ENCODE results near the gene OPA3. TPM values are rescaled to one million over a fixed set of nuclear protein-coding genes. Genes with fewer than 3 reads are reported as not detected.

OPA3 gene
- total RNA-seq, 1 experiment from 2014 or later = 10.1 TPM

- TF ChIP-seq, protein P1, sequence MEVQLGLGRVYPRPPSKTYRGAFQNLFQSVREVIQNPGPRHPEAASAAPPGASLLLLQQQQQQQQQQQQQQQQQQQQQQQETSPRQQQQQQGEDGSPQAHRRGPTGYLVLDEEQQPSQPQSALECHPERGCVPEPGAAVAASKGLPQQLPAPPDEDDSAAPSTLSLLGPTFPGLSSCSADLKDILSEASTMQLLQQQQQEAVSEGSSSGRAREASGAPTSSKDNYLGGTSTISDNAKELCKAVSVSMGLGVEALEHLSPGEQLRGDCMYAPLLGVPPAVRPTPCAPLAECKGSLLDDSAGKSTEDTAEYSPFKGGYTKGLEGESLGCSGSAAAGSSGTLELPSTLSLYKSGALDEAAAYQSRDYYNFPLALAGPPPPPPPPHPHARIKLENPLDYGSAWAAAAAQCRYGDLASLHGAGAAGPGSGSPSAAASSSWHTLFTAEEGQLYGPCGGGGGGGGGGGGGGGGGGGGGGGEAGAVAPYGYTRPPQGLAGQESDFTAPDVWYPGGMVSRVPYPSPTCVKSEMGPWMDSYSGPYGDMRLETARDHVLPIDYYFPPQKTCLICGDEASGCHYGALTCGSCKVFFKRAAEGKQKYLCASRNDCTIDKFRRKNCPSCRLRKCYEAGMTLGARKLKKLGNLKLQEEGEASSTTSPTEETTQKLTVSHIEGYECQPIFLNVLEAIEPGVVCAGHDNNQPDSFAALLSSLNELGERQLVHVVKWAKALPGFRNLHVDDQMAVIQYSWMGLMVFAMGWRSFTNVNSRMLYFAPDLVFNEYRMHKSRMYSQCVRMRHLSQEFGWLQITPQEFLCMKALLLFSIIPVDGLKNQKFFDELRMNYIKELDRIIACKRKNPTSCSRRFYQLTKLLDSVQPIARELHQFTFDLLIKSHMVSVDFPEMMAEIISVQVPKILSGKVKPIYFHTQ (CRISPR knock-in tag; IDR thresholded peaks at IDR 0.05) = no peak
- no peak for TF ChIP-seq ZNF396 (CRISPR knock-in tag; IDR thresholded peaks at IDR 0.05; ENCODE audit: borderline replicate concordance)
- TF ChIP-seq, protein P2, sequence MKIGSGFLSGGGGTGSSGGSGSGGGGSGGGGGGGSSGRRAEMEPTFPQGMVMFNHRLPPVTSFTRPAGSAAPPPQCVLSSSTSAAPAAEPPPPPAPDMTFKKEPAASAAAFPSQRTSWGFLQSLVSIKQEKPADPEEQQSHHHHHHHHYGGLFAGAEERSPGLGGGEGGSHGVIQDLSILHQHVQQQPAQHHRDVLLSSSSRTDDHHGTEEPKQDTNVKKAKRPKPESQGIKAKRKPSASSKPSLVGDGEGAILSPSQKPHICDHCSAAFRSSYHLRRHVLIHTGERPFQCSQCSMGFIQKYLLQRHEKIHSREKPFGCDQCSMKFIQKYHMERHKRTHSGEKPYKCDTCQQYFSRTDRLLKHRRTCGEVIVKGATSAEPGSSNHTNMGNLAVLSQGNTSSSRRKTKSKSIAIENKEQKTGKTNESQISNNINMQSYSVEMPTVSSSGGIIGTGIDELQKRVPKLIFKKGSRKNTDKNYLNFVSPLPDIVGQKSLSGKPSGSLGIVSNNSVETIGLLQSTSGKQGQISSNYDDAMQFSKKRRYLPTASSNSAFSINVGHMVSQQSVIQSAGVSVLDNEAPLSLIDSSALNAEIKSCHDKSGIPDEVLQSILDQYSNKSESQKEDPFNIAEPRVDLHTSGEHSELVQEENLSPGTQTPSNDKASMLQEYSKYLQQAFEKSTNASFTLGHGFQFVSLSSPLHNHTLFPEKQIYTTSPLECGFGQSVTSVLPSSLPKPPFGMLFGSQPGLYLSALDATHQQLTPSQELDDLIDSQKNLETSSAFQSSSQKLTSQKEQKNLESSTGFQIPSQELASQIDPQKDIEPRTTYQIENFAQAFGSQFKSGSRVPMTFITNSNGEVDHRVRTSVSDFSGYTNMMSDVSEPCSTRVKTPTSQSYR (CRISPR knock-in tag; IDR thresholded peaks at IDR 0.05) = no peak
Observed at GRCh38 chr19:45518469-45518826, 66.2 kb downstream of the OPA3 start (continued).

- H3K27ac Mint-ChIP-seq = no peak overlapping the region; the same call in 1 of the 2 replicates
- POLR2A ChIA-PET = no interaction called here
- DNase-seq (ENCODE audit: low spot score) (no peak), ATAC-seq (no peak)
- CTCF ChIA-PET = interaction anchor here (1.2 kb wide), 1 partner anchor 41 kb away, joined by 3 read pairs; no protein-coding TSS in a partner anchor
- H3K4me3 Mint-ChIP-seq = no peak overlapping the region
- TF ChIP-seq ZMAT4 (CRISPR knock-in tag; IDR thresholded peaks at IDR 0.05) (no peak), KAT7 (CRISPR knock-in tag; IDR thresholded peaks at IDR 0.05; ENCODE audit: borderline replicate concordance) (no peak), NFYB (CRISPR knock-in tag; conservative IDR thresholded peaks at IDR 0.05; ENCODE audit: low read depth) (no peak), ETV6 (CRISPR knock-in tag; IDR thresholded peaks at IDR 0.05) (no peak)
- TF ChIP-seq, protein P3, sequence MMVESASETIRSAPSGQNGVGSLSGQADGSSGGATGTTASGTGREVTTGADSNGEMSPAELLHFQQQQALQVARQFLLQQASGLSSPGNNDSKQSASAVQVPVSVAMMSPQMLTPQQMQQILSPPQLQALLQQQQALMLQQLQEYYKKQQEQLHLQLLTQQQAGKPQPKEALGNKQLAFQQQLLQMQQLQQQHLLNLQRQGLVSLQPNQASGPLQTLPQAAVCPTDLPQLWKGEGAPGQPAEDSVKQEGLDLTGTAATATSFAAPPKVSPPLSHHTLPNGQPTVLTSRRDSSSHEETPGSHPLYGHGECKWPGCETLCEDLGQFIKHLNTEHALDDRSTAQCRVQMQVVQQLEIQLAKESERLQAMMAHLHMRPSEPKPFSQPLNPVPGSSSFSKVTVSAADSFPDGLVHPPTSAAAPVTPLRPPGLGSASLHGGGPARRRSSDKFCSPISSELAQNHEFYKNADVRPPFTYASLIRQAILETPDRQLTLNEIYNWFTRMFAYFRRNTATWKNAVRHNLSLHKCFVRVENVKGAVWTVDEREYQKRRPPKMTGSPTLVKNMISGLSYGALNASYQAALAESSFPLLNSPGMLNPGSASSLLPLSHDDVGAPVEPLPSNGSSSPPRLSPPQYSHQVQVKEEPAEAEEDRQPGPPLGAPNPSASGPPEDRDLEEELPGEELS (CRISPR knock-in tag; IDR thresholded peaks at IDR 0.05) = no peak
- no peaks in the 10 kb centered on the region for H3K9me3 Mint-ChIP-seq
- peaks cover 9% of the 10 kb centered on the region for H3K4me1 Mint-ChIP-seq
- no peaks in the 10 kb centered on the region for H3K27me3 Mint-ChIP-seq (ENCODE audit: low read depth)
- H3K36me3 Mint-ChIP-seq = peaks cover 24% of the 10 kb centered on the region
Observed at GRCh38 chr19:45517641-45518468, 66.7 kb downstream of the OPA3 start.

DNA sequence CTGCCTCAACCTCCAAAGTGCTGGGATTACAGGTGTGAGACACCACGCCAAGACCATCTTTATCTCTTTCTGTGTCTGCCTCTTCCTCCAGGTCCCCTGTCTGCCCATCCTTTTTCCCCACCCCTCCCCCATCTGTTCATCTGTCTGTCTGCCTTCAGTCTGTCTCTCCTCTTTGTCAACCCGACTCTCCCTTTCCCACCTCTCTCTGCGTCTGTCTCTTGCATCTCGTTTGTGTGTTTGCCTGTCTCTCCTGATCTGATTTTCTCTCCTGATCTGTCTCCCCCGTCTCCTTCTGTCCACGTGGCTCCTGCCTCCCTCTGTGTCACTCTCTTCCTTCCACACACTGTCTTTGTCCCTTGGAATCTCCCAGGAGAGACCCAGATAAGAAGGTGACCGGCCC, 67.4 kb downstream of the OPA3 start:
- Mint-ChIP-seq H3K4me3 (no peak overlapping the region), H3K4me1 (peaks cover 9% of the 10 kb centered on the region), H3K27me3 (ENCODE audit: low read depth) (no peaks in the 10 kb centered on the region), H3K36me3 (peaks cover 24% of the 10 kb centered on the region), H3K9me3 (no peaks in the 10 kb centered on the region), H3K27ac (no peak overlapping the region; the same call in 1 of the 2 replicates)
- no peak for DNase-seq (ENCODE audit: low spot score)
- CTCF ChIA-PET = no interaction called here
- no peak for TF ChIP-seq USF1 (CRISPR knock-in tag; IDR thresholded peaks at IDR 0.05)
- TF ChIP-seq ATF6 (CRISPR knock-in tag; IDR thresholded peaks at IDR 0.05) = no peak
- TF ChIP-seq, protein P4, sequence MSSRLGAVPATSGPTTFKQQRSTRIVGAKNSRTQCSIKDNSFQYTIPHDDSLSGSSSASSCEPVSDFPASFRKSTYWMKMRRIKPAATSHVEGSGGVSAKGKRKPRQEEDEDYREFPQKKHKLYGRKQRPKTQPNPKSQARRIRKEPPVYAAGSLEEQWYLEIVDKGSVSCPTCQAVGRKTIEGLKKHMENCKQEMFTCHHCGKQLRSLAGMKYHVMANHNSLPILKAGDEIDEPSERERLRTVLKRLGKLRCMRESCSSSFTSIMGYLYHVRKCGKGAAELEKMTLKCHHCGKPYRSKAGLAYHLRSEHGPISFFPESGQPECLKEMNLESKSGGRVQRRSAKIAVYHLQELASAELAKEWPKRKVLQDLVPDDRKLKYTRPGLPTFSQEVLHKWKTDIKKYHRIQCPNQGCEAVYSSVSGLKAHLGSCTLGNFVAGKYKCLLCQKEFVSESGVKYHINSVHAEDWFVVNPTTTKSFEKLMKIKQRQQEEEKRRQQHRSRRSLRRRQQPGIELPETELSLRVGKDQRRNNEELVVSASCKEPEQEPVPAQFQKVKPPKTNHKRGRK (CRISPR knock-in tag; IDR thresholded peaks at IDR 0.05; ENCODE audit: borderline replicate concordance) = no peak
- TF ChIP-seq GRHL2 (CRISPR knock-in tag; IDR thresholded peaks at IDR 0.05; ENCODE audit: insufficient replicate concordance, severe bottlenecking) = no peak
- no peak for TF ChIP-seq ZNF317 (CRISPR knock-in tag; IDR thresholded peaks at IDR 0.05; ENCODE audit: borderline replicate concordance, low read depth)
- no peak for TF ChIP-seq TP53 (CRISPR knock-in tag; IDR thresholded peaks at IDR 0.05)
- TF ChIP-seq, protein P1 (CRISPR knock-in tag; IDR thresholded peaks at IDR 0.05) = no peak
- ATAC-seq = no peak
- POLR2A ChIA-PET = no interaction called here

All from WTC11 (cell line).